NCI-H128 (cell line): ENCODE data around the gene CUEDC2.
A peak's percentile ranks its signal among the peaks of the same experiment; 100 is the strongest.
"Not testable (repeated sequence)": the region's sequence is repeated elsewhere in the genome, so short reads cannot be mapped to it uniquely, and the experiment has no call there.

Experiments used
- DNase-seq: peaks from one replicate; lab custom pipeline; 2025; ENCODE audit not compliant: unreplicated experiment; lab: John Stamatoyannopoulos, UW

CUEDC2 gene

GRCh38 chr10:102455893-102456471 lies 23.6 kb upstream of the CUEDC2 start:
- DNase-seq = no peak

DNA sequence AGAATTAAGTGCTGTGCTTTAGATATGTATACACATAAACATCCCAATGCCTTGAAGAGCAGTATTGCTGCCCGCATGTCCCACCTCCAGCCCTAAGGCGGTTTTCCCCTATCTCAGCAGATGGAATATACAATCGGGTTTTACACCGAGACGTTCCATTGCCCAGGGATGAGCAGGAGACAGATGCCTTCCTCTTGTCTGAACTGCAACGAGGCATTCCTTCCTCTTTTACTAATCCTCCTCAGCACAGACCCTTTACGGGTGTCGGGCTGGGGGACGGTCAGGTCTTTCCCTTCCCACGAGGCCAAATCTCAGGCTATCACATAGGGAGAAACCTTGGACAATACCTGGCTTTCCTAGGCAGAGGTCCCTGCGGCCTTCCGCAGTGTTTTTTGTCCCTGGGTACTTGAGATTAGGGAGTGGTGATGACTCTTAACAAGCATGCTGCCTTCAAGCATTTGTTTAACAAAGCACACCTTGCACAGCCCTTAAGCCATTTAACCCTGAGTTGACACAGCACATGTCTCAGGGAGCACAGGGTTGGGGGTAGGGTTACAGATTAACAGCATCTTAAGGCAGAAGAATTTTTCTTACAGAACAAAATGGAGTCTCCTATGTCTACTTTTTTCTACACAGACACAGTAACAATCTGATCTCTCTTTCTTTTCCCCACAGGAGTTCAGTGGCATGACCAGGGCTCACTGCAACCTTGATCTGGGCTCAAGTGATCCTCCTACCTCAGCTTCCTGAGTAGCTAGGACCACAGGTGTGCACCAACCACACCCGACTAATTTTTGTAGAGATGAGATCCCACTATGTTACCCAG lies 22.5 kb upstream of the CUEDC2 start:
- DNase-seq = not testable (repeated sequence)

DNA sequence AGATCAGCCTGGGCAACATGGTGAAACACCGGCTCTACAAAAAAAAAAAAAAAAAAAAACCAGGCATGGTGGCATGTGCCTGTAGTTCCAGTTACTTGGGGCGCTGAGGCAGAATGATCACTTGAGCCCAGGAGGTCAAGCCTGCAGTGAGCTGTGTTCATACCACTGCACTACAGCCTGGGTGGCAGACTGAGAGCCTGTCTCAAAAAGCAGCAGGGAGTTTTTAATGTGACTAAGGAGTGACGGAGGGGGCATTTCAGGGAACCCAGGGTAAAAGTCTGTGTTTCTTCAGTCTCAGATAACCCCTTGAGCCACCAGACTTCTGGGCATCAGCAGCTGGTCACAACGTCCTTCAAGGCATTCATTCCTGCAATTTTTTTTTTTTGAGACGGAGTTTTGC lies 21.1 kb upstream of the CUEDC2 start:
- no peak for DNase-seq

- no peak for DNase-seq
Observed at GRCh38 chr10:102452672-102453340, 20.4 kb upstream of the CUEDC2 start.

DNA sequence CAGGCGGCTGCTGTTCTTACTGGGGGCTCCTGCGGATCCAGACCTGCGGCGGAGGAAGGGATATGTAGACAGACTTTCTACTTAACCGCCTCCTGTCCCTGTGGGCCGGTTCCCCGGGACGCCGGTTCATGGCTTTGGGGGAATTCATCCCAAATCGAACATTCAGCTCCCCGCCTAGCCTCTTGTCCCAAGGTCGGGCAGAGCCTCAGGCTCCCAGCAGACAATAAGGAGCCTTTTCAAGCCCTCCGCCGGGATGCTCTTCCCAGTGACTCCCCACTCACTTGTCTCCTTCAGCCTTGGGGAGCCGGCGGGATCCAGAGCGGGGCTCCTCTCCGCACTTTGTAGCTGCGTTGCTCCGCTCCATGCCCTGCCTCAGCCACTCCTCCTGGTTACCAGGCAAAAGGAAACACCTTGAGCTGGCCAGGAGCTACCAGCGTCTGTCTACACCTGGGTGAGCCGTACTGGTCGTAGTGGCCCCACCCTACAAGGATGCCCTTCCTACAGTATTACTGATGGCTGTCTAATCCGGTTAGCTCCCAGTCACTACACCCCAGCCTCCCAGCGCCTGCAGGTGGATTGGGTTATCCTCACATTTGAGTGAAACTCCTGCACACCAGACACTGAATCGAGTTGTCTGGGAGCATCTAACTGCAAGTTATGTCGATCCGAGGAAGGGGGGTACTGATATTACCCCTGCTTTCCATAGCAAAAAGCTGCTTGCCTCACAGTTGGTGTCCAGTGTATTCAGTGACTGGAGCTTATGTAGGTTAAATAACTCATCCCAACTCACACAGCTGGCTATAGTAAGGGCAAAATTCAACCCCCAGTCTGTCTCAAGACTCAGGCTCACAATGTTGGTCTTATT lies 19.0 kb upstream of the CUEDC2 start, which contains the start of gene C10orf95:
C10orf95 (minus strand) TSS at position 439 of the 865 bp plus-strand sequence. CDS start 450 bp downstream, outside the sequence.
- DNase-seq = no peak

DNA sequence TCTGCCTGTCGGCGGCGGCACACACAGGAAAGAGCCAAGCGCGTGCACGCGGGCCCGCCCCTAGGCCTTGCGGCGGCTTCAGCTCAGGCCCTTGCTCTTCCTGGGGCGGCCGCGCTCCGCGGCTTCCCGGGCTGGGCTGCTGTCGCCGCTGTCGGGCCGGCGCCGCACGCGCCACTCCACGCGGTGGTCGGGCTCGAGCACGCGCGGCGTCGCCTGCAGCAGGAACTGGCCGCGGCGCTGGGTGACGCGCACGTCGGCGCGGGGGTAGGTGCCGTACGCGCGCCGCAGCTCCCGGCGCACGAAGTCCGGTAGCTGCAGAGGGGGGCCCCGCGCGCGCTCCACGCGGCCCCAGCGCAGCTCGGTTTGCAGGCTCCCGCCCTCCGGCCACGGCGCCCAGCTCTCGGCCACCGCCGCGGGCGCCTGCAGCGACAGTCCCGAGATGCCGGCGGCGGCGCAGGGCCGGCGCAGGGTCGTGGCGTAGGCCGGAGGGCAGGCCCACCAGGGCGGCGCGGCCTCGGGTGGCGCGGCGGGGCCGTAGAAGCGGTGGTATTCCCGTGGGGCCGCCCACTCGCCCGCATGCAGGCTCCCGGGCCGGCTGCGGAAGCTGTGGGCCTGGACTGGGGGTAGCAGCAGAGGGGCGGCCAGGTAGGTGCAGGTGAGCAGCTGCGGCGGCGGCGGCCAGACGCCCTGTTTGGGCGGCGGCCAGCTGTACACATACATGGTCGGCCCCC lies 18.2 kb upstream of the CUEDC2 start:
- DNase-seq = peak; percentile 51

DNA sequence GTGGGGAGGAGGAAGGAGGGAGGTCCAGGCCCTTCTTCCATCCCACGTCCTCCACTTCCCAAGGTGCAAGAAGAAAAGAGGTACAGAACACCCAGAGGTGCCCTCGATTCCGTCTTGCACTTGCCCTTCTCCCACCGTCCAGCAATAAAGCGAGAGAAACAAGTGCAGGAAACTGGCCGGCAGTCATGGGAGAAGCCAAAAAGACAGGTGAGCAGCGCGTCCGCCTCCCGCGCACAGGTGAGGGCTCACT lies 17.7 kb upstream of the CUEDC2 start:
- DNase-seq = no peak

DNA sequence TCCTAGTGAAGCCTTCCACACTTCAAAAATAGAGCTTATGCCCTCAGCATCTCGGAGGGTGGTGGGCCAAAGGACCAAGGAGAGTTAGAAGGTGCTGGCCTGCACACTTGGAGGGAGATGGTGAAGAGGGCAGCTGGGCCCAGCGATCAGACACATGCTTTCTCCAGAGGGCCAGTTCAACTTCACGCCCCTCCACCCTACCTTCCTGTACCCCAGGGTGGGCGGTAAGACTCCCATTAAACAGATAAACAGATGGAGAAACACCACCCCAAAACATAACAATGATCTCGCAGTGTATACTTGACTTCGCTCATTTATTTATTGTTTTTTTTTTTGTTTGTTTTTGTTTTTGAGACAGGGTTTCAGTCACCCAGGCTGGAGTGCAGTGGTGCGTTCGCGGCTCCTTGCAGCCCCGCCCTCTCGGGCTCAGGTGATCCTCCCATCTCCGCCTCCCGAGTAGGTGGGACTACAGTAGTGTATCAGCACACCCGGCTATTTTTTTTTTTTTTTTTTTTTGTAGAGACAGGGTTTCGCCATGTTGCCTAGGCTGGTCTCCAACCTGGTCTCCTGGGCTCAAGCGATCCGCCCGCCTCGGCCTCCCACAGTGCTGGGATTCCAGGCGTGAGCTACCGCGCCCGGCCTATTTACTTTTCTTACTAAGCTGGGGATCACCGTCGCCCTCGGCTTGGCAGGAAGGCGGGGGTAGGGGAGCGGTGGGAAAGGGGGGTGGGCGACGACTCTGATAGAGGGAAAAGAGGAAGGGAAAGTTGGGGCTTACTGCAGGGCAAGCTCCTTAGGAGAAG lies 17.1 kb upstream of the CUEDC2 start:
- DNase-seq = peak; percentile 56

DNA sequence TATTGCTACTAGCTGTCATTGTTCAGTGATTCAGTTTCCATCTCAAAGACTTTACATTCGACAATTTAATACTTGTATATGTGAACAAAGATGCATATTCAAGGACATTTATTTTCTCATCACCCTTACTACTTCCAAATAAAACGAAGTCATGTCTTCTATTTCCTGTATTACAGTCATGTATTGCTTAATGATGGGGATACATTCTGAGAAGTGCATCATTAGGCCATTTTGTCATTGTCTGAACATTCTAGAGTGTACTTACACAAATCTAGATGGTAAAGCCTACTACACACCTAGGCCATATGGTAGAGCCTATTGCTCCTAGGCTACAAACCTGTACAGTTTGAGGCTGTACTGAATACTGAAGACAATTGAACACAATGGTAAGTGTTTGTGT lies 12.5 kb upstream of the CUEDC2 start:
- DNase-seq = no peak

DNA sequence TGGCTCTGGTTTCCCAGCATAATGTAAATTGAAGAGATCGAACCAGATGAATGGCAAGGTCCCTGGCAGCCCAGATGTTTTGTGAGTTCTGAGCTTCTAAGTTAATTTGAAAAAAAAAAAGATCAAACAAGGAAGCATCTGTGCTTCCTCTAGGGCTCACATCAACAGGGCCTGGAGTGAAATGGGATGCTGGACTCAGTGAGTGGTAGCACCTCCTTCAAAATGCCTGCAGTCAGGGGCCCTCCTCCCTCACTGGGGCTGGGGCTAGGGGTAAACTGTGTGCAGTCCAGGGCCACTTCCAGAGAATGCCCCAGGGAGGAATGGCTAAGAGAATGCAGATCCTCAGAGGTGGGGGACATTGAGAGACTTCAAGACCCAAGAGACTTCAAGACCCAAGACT lies 6.0 kb upstream of the CUEDC2 start:
- DNase-seq = no peak

DNA sequence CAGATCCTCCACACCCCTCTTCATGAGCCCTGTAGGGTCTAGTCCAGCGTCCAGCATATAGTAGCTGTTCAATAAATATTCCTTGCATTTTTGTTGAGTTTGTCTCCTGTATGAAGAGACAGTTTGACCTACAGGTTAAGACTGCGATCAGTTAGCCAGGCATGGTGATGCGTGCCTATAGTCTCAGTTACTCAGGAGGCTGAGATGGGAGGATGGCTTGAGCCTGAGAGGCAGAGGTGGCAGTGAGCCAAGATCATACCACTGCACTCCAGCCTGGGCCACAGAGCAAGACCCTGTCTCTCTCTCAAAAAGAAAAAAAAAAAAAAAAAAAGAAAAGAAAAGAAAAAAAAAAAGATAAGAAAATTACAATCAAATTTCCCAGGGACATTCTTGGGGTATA lies 5.1 kb upstream of the CUEDC2 start:
- DNase-seq = no peak

GRCh38 chr10:102436312-102436711 lies 3.9 kb upstream of the CUEDC2 start:
- DNase-seq = no peak

DNA sequence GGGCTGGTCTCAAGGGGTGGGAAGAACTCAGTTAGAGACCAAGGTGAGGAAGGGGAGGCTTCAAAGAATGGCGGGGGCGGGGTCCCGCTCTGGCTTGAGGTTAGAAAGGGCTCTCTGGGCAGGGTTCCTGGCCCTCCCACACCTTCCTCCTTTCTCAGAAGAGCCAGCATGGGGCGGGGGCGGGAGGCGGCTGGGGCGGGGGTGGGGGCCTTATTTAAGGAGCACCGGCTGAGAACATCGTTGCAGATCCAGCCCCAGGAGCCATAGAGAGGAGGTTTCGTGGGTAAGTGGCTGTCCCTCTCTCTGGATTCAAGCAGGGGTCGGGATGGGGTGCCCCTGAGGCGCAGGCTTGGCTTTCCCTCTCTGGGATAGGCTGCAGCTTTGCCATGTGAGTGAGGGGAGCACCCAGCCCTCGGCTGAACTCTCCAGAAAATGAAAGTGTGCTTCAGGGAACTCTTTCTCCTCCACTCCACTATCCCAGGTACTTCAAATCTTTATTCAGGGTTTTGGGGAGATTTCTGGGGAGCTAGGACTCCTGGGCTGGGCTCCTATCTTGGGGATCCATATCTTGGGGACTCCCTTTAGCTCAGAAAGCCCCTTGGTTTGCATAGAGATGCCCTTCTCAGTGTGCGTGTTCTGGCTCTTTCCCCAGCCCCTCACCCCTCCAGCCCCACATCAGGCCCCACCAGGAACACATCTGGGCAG lies 3.3 kb upstream of the CUEDC2 start:
- no peak for DNase-seq

DNA sequence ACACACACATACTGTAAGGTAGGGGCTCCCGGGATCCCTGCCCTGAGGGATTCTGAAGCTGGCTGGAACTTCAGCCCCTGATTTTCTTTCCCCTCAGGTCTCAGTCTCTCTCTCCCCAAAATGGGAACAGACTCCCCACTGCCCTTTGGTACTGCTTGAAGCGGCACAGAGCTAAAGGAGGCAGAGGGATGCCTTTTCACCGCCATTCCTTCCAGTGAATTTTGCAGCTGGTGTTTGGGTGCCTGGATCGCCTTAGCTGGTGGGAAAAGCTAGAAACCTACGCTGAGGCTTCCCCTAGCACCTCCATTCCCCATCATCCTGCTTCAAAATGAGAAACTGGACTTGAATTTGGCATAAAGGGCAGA lies 2.7 kb upstream of the CUEDC2 start:
- DNase-seq = no peak

GRCh38 chr10:102434394-102435132 lies 2.2 kb upstream of the CUEDC2 start:
- DNase-seq = no peak

DNA sequence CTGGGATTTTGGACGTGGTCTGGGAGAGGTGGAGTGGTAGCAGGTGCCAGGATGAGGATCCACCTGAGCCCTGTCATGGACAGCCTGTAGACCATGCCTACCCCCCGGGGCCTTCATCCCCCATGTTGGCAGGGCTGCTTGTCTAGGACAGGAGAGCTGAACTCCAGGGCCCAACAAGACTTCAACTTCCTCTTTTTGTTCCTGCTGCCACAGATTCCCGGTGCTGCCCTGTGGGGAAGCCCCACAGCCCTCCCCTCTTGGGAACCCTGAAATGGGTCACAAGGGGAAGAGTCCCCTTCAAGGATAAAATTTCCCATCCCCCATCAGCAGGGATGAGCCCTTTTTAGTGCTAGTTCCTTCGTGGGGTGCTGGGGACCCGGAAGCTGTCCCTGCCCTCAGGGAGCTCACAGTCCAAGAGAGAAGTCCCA lies 1.3 kb upstream of the CUEDC2 start:
- no peak for DNase-seq

GRCh38 chr10:102431452-102432124 lies 786 bp downstream of the CUEDC2 start:
- DNase-seq = no peak

DNA sequence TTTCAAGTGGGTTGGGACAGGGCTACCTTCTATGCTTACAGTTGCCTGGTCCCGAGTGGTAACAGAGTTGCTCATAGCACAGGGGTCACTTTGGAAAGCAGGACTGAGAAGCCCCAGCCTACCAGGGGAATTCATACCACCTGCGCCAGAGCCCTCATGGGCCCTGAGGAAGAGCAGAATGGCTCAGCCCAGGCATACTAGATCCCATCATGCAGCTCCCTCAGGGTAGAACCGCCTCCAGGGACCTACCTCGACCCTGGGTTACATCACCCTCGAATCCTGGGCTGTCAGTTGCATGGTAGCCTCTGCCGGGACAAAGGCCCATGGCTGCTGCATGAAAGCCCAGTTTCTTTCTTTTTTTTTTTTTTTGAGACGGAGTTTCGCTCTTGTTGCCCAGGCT lies 2.9 kb downstream of the CUEDC2 start:
- DNase-seq = no peak
